Caco-2 (cell line): Measurements from ENCODE around the gene FBXL7. TPM values are rescaled to one million over a fixed set of nuclear protein-coding genes. Genes with fewer than 3 reads are reported as not detected.

Source experiments
- BruUV-seq: library from RNA; stranded (reverse); fragments of 400-500 nt; replicated peaks from 2 replicates; lab custom pipeline; 2021; lab: Mats Ljungman, UMichigan
- CTCF ChIA-PET: fragments of 300-600 bp; sonication (Branson Sonifier 250); formaldehyde crosslinking; loops from one replicate; lab custom pipeline; 2022; ENCODE audit warnings: antibody characterized with exemption; lab: Charles Lee
- POLR2A ChIA-PET: fragments of 300-600 bp; sonication (Branson Sonifier 250); formaldehyde crosslinking; loops from one replicate; lab custom pipeline; 2022; ENCODE audit warnings: antibody characterized with exemption; lab: Charles Lee
- DNase-seq, 2 experiments: peaks; one replicate each; pipeline versions ENCODE4 v3.0.0 to v3.0.0-alpha.2; 2020 to 2022
- H3K27me3 ChIP-seq: replicated peaks from 2 replicates; pipeline ENCODE4 v1.6.0; 2011; ENCODE audit warnings: low read length; ENCODE audit not compliant: control insufficient read depth, insufficient read depth
- H3K36me3 ChIP-seq: 2 replicates; pipeline ENCODE4 v1.5.1; 2011; ENCODE audit warnings: low read length; ENCODE audit not compliant: control insufficient read depth, insufficient read depth
- H3K4me1 ChIP-seq: fragments of 250-450 bp; sonication (Bioruptor Pico); 2 replicates; pipeline ENCODE4 v1.5.1; 2020; ENCODE audit warnings: mild to moderate bottlenecking
- H3K4me3 ChIP-seq: 2 replicates; pipeline ENCODE4 v1.5.1; 2011; ENCODE audit warnings: low read depth, mild to moderate bottlenecking, control low read depth, low read length
- H3K9me3 ChIP-seq: fragments of 250-450 bp; sonication (Bioruptor Pico); 2 replicates; pipeline ENCODE4 v1.5.1; 2020; ENCODE audit warnings: mild to moderate bottlenecking, moderate library complexity
- H3K27ac Mint-ChIP-seq: one replicate; pipeline ENCODE4 v1.8.0; 2022; ENCODE audit warnings: mixed read lengths; ENCODE audit not compliant: unreplicated experiment
- H3K27me3 Mint-ChIP-seq: one replicate; pipeline ENCODE4 v1.8.0; 2022; ENCODE audit warnings: mixed read lengths; ENCODE audit not compliant: insufficient read depth, unreplicated experiment
- H3K36me3 Mint-ChIP-seq: one replicate; pipeline ENCODE4 v1.8.0; 2022; ENCODE audit warnings: mild to moderate bottlenecking, mixed read lengths; ENCODE audit not compliant: insufficient read depth, unreplicated experiment
- H3K4me1 Mint-ChIP-seq: one replicate; pipeline ENCODE4 v1.8.0; 2022; ENCODE audit warnings: low read depth, mixed read lengths; ENCODE audit not compliant: unreplicated experiment
- H3K4me3 Mint-ChIP-seq: one replicate; pipeline ENCODE4 v1.8.0; 2022; ENCODE audit warnings: mild to moderate bottlenecking, moderate library complexity, mixed read lengths; ENCODE audit not compliant: unreplicated experiment
- H3K9me3 Mint-ChIP-seq: one replicate; pipeline ENCODE4 v1.8.0; 2022; ENCODE audit warnings: mixed read lengths; ENCODE audit not compliant: unreplicated experiment
- CTCF ChIP-seq, 2 experiments: fragments of 200-600 bp in 1 of 2; IDR thresholded peaks; 1 replicate in 1 of 2; 2 replicates in 1 of 2; pipeline versions ENCODE4 v1.5.1 to v1.8.0; 2011 to 2022; ENCODE audit warnings: antibody characterized with exemption in 1 of 2, control low read depth in 1 of 2, inconsistent platforms in 1 of 2, low read depth in 1 of 2, low read length in 1 of 2, mild to moderate bottlenecking in 1 of 2, moderate library complexity in 1 of 2; ENCODE audit not compliant: insufficient read depth in 1 of 2, severe bottlenecking in 1 of 2, unreplicated experiment in 1 of 2
- intact Hi-C: fragments of 100-400 bp; cut with micrococcal nuclease; formaldehyde crosslinking; loops from one replicate; pipeline ENCODE4 v1.10.0; 2022; ENCODE audit not compliant: unreplicated experiment
- total RNA-seq: library from RNA; stranded (reverse); gene quantifications from 2 replicates; pipeline ENCODE4 v1.2.3, GENCODE V29; 2022

The FBXL7 gene
- total RNA-seq, 1 experiment from 2014 or later, result not detected

- H3K27me3 Mint-ChIP-seq, result peaks cover 2% of the 10 kb centered on the region
- CTCF ChIA-PET, result no interaction called here
- no peak for DNase-seq
- H3K36me3 Mint-ChIP-seq, result no peaks in the 10 kb centered on the region
- H3K9me3 Mint-ChIP-seq, result peaks cover 25% of the 10 kb centered on the region
- Histone ChIP-seq H3K27me3 (no peaks in the 10 kb centered on the region), H3K36me3 (no peaks in the 10 kb centered on the region), H3K4me3 (no peak overlapping the region), H3K9me3 (no peaks in the 10 kb centered on the region), H3K4me1 (no peaks in the 10 kb centered on the region)
- BruUV-seq, result no TSS peak
- POLR2A ChIA-PET, result no interaction called here
- no peaks in the 10 kb centered on the region for H3K4me1 Mint-ChIP-seq
- TF ChIP-seq CTCF (IDR thresholded peaks at IDR 0.05; ENCODE audit: insufficient read depth in 1 of 2, low read depth in 1 of 2, low read length in 1 of 2, severe bottlenecking in 1 of 2, unreplicated experiment in 1 of 2), result no peak
- no peak overlapping the region for H3K27ac Mint-ChIP-seq
- intact Hi-C loops, result no loop called here
- no peak overlapping the region for H3K4me3 Mint-ChIP-seq
Observed at GRCh38 chr5:15587916-15588315, 87.9 kb downstream of the FBXL7 start.

GRCh38 chr5:15592728-15593127 is 92.7 kb downstream of the FBXL7 start:
- no peaks in the 10 kb centered on the region for H3K9me3 Mint-ChIP-seq
- no peaks in the 10 kb centered on the region for H3K36me3 ChIP-seq
- no TSS peak for BruUV-seq
- peaks cover 5% of the 10 kb centered on the region for H3K27me3 Mint-ChIP-seq
- intact Hi-C loops, result no loop called here
- H3K27ac Mint-ChIP-seq, result no peak overlapping the region
- ChIA-PET POLR2A (no interaction called here), CTCF (no interaction called here)
- no peaks in the 10 kb centered on the region for H3K4me1 ChIP-seq
- H3K4me3 ChIP-seq, result no peak overlapping the region
- H3K9me3 ChIP-seq, result no peaks in the 10 kb centered on the region
- no peaks in the 10 kb centered on the region for H3K36me3 Mint-ChIP-seq
- TF ChIP-seq CTCF (IDR thresholded peaks at IDR 0.05; ENCODE audit: insufficient read depth in 1 of 2, low read depth in 1 of 2, low read length in 1 of 2, severe bottlenecking in 1 of 2, unreplicated experiment in 1 of 2), result no peak
- no peak overlapping the region for H3K4me3 Mint-ChIP-seq
- DNase-seq, result no peak
- H3K27me3 ChIP-seq, result no peaks in the 10 kb centered on the region
- H3K4me1 Mint-ChIP-seq, result no peaks in the 10 kb centered on the region

GRCh38 chr5:15594977-15595568 is 95.1 kb downstream of the FBXL7 start:
- no TSS peak for BruUV-seq
- Mint-ChIP-seq H3K4me3 (no peak overlapping the region), H3K9me3 (no peaks in the 10 kb centered on the region), H3K4me1 (no peaks in the 10 kb centered on the region), H3K36me3 (no peaks in the 10 kb centered on the region), H3K27me3 (peaks cover 5% of the 10 kb centered on the region), H3K27ac (no peak overlapping the region)
- Histone ChIP-seq H3K4me3 (no peak overlapping the region), H3K27me3 (no peaks in the 10 kb centered on the region), H3K9me3 (no peaks in the 10 kb centered on the region), H3K4me1 (no peaks in the 10 kb centered on the region), H3K36me3 (no peaks in the 10 kb centered on the region)
- intact Hi-C loops, result no loop called here
- ChIA-PET POLR2A (no interaction called here), CTCF (no interaction called here)
- TF ChIP-seq CTCF (IDR thresholded peaks at IDR 0.05; ENCODE audit: insufficient read depth in 1 of 2, low read depth in 1 of 2, low read length in 1 of 2, severe bottlenecking in 1 of 2, unreplicated experiment in 1 of 2), result no peak
- no peak for DNase-seq
